ENCODE data around the gene OR5C1.

Gene OR5C1

GRCh38 chr9:122788831-122789230 is at the start of gene OR5C1:
Gene OR5C1 (plus strand): TSS chr9:122788933. CDS start chr9:122788933, 0 bp downstream.
- no peak within 1 kb of the TSS for H3K27ac ChIP-seq (ENCODE audit: low read depth, low read length, poor library complexity, severe bottlenecking)
- no peaks in the 10 kb centered on the region for H4K20me1 ChIP-seq (ENCODE audit: insufficient read depth, low read length)
- H2AFZ ChIP-seq (ENCODE audit: low read length): no peak within 1 kb of the TSS
- TF ChIP-seq EZH2 (IDR thresholded peaks at IDR 0.05; ENCODE audit: borderline replicate concordance, low read length) (no peak), CTCF (IDR thresholded peaks at IDR 0.05; ENCODE audit: low read length) (no peak)
- H3F3A ChIP-seq (ENCODE audit: insufficient read depth, low read length): no peaks in the 10 kb centered on the region
- no peak within 1 kb of the TSS for H3K4me3 ChIP-seq (ENCODE audit: low read depth, low read length, poor library complexity, severe bottlenecking)
- no peaks in the 10 kb centered on the region for H3K9me3 ChIP-seq (ENCODE audit: low read length)
- no peaks in the 10 kb centered on the region for H3K4me1 ChIP-seq (ENCODE audit: insufficient read depth, low read length, severe bottlenecking)
- H3K27me3 ChIP-seq (ENCODE audit: insufficient read depth, low read length): no peaks in the 10 kb centered on the region
- no peaks in the 10 kb centered on the region for H3K36me3 ChIP-seq (ENCODE audit: insufficient read depth, low read length)
- no peaks in the 10 kb centered on the region for H3K9me2 ChIP-seq (ENCODE audit: low read depth, low read length)
- H3K4me2 ChIP-seq (ENCODE audit: low read length): no peak within 1 kb of the TSS
- H3K79me2 ChIP-seq (ENCODE audit: insufficient read depth, low read length): no peaks in the 10 kb centered on the region
- no peak within 1 kb of the TSS for H3K9ac ChIP-seq (ENCODE audit: low read length)

- H3K4me3 ChIP-seq (ENCODE audit: low read depth, low read length, poor library complexity, severe bottlenecking): no peak within 1 kb of the TSS
- no peak within 1 kb of the TSS for H3K4me2 ChIP-seq (ENCODE audit: low read length)
- no peaks in the 10 kb centered on the region for H3K9me2 ChIP-seq (ENCODE audit: low read depth, low read length)
- no peak within 1 kb of the TSS for H2AFZ ChIP-seq (ENCODE audit: low read length)
- no peaks in the 10 kb centered on the region for H3K9me3 ChIP-seq (ENCODE audit: low read length)
- H3K4me1 ChIP-seq (ENCODE audit: insufficient read depth, low read length, severe bottlenecking): no peaks in the 10 kb centered on the region
- no peaks in the 10 kb centered on the region for H4K20me1 ChIP-seq (ENCODE audit: insufficient read depth, low read length)
- no peaks in the 10 kb centered on the region for H3K79me2 ChIP-seq (ENCODE audit: insufficient read depth, low read length)
- H3K36me3 ChIP-seq (ENCODE audit: insufficient read depth, low read length): no peaks in the 10 kb centered on the region
- H3K9ac ChIP-seq (ENCODE audit: low read length): no peak within 1 kb of the TSS
- H3F3A ChIP-seq (ENCODE audit: insufficient read depth, low read length): no peaks in the 10 kb centered on the region
- TF ChIP-seq CTCF (IDR thresholded peaks at IDR 0.05; ENCODE audit: low read length) (no peak), EZH2 (IDR thresholded peaks at IDR 0.05; ENCODE audit: borderline replicate concordance, low read length) (no peak)
- no peak within 1 kb of the TSS for H3K27ac ChIP-seq (ENCODE audit: low read depth, low read length, poor library complexity, severe bottlenecking)
- H3K27me3 ChIP-seq (ENCODE audit: insufficient read depth, low read length): no peaks in the 10 kb centered on the region
Measured at GRCh38 chr9:122742003-122742402, 46.7 kb upstream of the OR5C1 start, which contains the start of gene OR1L6. Gene OR1L6 (plus strand): TSS chr9:122742303. CDS start chr9:122749848, 7,545 bp downstream.

- Histone ChIP-seq H4K20me1 (ENCODE audit: insufficient read depth, low read length) (no peaks in the 10 kb centered on the region), H3K27ac (ENCODE audit: low read depth, low read length, poor library complexity, severe bottlenecking) (no peak overlapping the region), H2AFZ (ENCODE audit: low read length) (no peak overlapping the region), H3K4me2 (ENCODE audit: low read length) (no peak overlapping the region), H3K9me3 (ENCODE audit: low read length) (peaks cover 10% of the 10 kb centered on the region; the same call in 1 of the 2 replicates), H3K9ac (ENCODE audit: low read length) (no peak overlapping the region), H3K4me1 (ENCODE audit: insufficient read depth, low read length, severe bottlenecking) (no peaks in the 10 kb centered on the region), H3K4me3 (ENCODE audit: low read depth, low read length, poor library complexity, severe bottlenecking) (no peak overlapping the region), H3F3A (ENCODE audit: insufficient read depth, low read length) (no peaks in the 10 kb centered on the region), H3K79me2 (ENCODE audit: insufficient read depth, low read length) (no peaks in the 10 kb centered on the region), H3K27me3 (ENCODE audit: insufficient read depth, low read length) (no peaks in the 10 kb centered on the region; the same call in 1 of the 2 replicates), H3K36me3 (ENCODE audit: insufficient read depth, low read length) (no peaks in the 10 kb centered on the region), H3K9me2 (ENCODE audit: low read depth, low read length) (no peaks in the 10 kb centered on the region)
- TF ChIP-seq CTCF (IDR thresholded peaks at IDR 0.05; ENCODE audit: low read length) (no peak), EZH2 (IDR thresholded peaks at IDR 0.05; ENCODE audit: borderline replicate concordance, low read length) (no peak)
Measured at GRCh38 chr9:122754825-122755224, 33.9 kb upstream of the OR5C1 start.
